Activated naive CD4-positive, alpha-beta T cell treated with anti-CD3 and anti-CD28 coated beads, Interleukin-2, amount 10 ng/mL, durations not matched to agents 5 hours and 36 hours (primary cell): Measurements from ENCODE around the gene CHMP4A. TPM values are rescaled to one million over a fixed set of nuclear protein-coding genes. Genes with fewer than 3 reads are reported as not detected.

Source experiments
- total RNA-seq, 2 experiments: library from RNA; stranded (reverse); gene quantifications; one replicate each; pipeline ENCODE4 v1.2.3, GENCODE V29; 2021

Gene CHMP4A
- total RNA-seq = 10 to 100 TPM; 85.1 to 89.0 TPM

GRCh38 chr14:24212924-24213865 lies at the start of gene CHMP4A:
TSS of gene CHMP4A (minus strand) at chr14:24213488. CDS start at chr14:24213439, 49 bp downstream.

GRCh38 chr14:24232645-24233537 lies 19.6 kb upstream of the CHMP4A start, which contains the start of gene GMPR2:
TSS of gene GMPR2 (plus strand) at chr14:24232929. CDS start at chr14:24233254, 325 bp downstream.

GRCh38 chr14:24232121-24232644 lies 18.9 kb upstream of the CHMP4A start, which contains the start of gene NEDD8:
TSS of gene NEDD8 (minus strand) at chr14:24232367. CDS start at chr14:24232267, 100 bp downstream.

GRCh38 chr14:24215495-24216344 lies 2.4 kb upstream of the CHMP4A start, which contains the start of gene MDP1:
TSS of gene MDP1 (minus strand) at chr14:24216066. CDS start at chr14:24215955, 111 bp downstream.

GRCh38 chr14:24195186-24196070 lies 17.9 kb downstream of the CHMP4A start, which contains the start of gene TM9SF1:
TSS of gene TM9SF1 (minus strand) at chr14:24195441. CDS start at chr14:24195019, 422 bp downstream.

GRCh38 chr14:24188251-24189058 lies 24.8 kb downstream of the CHMP4A start, which contains the start of gene IPO4:
TSS of gene IPO4 (minus strand) at chr14:24188816. CDS start at chr14:24188787, 29 bp downstream.

GRCh38 chr14:24171422-24172260 lies 41.6 kb downstream of the CHMP4A start, which contains the start of gene REC8:
TSS of gene REC8 (plus strand) at chr14:24172080. CDS start at chr14:24172553, 473 bp downstream.

GRCh38 chr14:24160850-24161804 lies 52.2 kb downstream of the CHMP4A start, which contains the start of gene IRF9:
TSS of gene IRF9 (plus strand) at chr14:24161265. CDS start at chr14:24162145, 880 bp downstream.

Other genes with a start within 250 kb of the CHMP4A start
- gene DHRS4L2, start 224.6 kb downstream of the CHMP4A start, total RNA-seq = 10 to 100 TPM; 18.7 to 20.6 TPM
- under 1 TPM; 0.50 to 0.65 TPM for gene CARMIL3, start 161.5 kb downstream of the CHMP4A start, total RNA-seq
- not detected for gene CPNE6, start 141.9 kb downstream of the CHMP4A start, total RNA-seq
- 10 to 100 TPM; 53.5 to 54.5 TPM for gene PCK2, start 119.2 kb downstream of the CHMP4A start, total RNA-seq
- 100 to 1,000 TPM; 101 TPM for gene DCAF11, start 98.7 kb downstream of the CHMP4A start, total RNA-seq
- 1 to 10 TPM; 3.0 to 3.1 TPM for gene NRL, start 98.5 kb downstream of the CHMP4A start, total RNA-seq
- 1 to 10 TPM; 1.4 to 1.5 TPM for gene FITM1, start 82.8 kb downstream of the CHMP4A start, total RNA-seq
- 100 to 1,000 TPM; 453 to 473 TPM for gene PSME1, start 77.3 kb downstream of the CHMP4A start, total RNA-seq
- 10 to 100 TPM; 30.9 to 34.8 TPM for gene EMC9, start 71.9 kb downstream of the CHMP4A start, total RNA-seq
- gene PSME2, start 66.9 kb downstream of the CHMP4A start, total RNA-seq = 100 to 1,000 TPM; 386 to 389 TPM
- 100 to 1,000 TPM; 108 to 111 TPM for gene RNF31, start 66.0 kb downstream of the CHMP4A start, total RNA-seq
- gene IRF9, start 52.2 kb downstream of the CHMP4A start, total RNA-seq = 100 to 1,000 TPM; 223 to 232 TPM
- gene REC8, start 41.4 kb downstream of the CHMP4A start, total RNA-seq = 10 to 100 TPM; 48.9 to 49.8 TPM
- gene IPO4, start 24.7 kb downstream of the CHMP4A start, total RNA-seq = 10 to 100 TPM; 42.4 to 43.3 TPM
- gene TM9SF1, start 18.0 kb downstream of the CHMP4A start, total RNA-seq = 10 to 100 TPM; 32.2 to 32.3 TPM
- under 1 TPM; 0.34 to 0.60 TPM for gene TSSK4, start 7.8 kb downstream of the CHMP4A start, total RNA-seq
- gene MDP1, start 2.6 kb upstream of the CHMP4A start, total RNA-seq = 10 to 100 TPM; 16.0 to 17.1 TPM
- gene NEDD8, start 18.9 kb upstream of the CHMP4A start, total RNA-seq = 100 to 1,000 TPM; 164 to 175 TPM
- gene GMPR2, start 19.4 kb upstream of the CHMP4A start, total RNA-seq = 10 to 100 TPM; 67.8 to 70.1 TPM
- gene TINF2, start 29.1 kb upstream of the CHMP4A start, total RNA-seq = 100 to 1,000 TPM; 120 to 130 TPM
- 1 to 10 TPM; 3.3 to 4.5 TPM for gene TGM1, start 49.7 kb upstream of the CHMP4A start, total RNA-seq
- 10 to 100 TPM; 42.3 to 44.3 TPM for gene RABGGTA, start 58.1 kb upstream of the CHMP4A start, total RNA-seq
- 10 to 100 TPM; 32.0 to 36.6 TPM for gene DHRS1, start 86.3 kb upstream of the CHMP4A start, total RNA-seq
- gene NOP9, start 86.4 kb upstream of the CHMP4A start, total RNA-seq = 10 to 100 TPM; 30.7 to 30.9 TPM
- gene CIDEB, start 94.5 kb upstream of the CHMP4A start, total RNA-seq = 10 to 100 TPM; 29.0 to 30.2 TPM
- 10 to 100 TPM; 20.8 to 21.0 TPM for gene LTB4R2, start 96.7 kb upstream of the CHMP4A start, total RNA-seq
- 10 to 100 TPM; 24.9 to 28.5 TPM for gene LTB4R, start 98.0 kb upstream of the CHMP4A start, total RNA-seq
- 1 to 10 TPM; 3.8 to 4.5 TPM for gene ADCY4, start 121.6 kb upstream of the CHMP4A start, total RNA-seq
- 10 to 100 TPM; 35.0 to 36.5 TPM for gene RIPK3, start 126.5 kb upstream of the CHMP4A start, total RNA-seq
- not detected for gene NFATC4, start 154.7 kb upstream of the CHMP4A start, total RNA-seq
- under 1 TPM; 0.10 to 0.26 TPM for gene NYNRIN, start 185.5 kb upstream of the CHMP4A start, total RNA-seq
- gene CBLN3, start 216.2 kb upstream of the CHMP4A start, total RNA-seq = 1 to 10 TPM; 4.5 to 6.6 TPM
- 10 to 100 TPM; 75.8 to 78.6 TPM for gene KHNYN, start 216.5 kb upstream of the CHMP4A start, total RNA-seq
- gene SDR39U1, start 229.3 kb upstream of the CHMP4A start, total RNA-seq = 10 to 100 TPM; 70.3 to 75.4 TPM